PFSK-1 (cell line): Measurements from ENCODE around the gene FSTL4.

Experiments
- POLR2AphosphoS5 ChIP-seq: IDR thresholded peaks from 2 replicates; pipeline ENCODE4 v1.6.1; 2012; ENCODE audit warnings: low read depth, mild to moderate bottlenecking, control low read depth, low read length, moderate library complexity
- TF ChIP-seq, protein P1 (sequence below), 2 experiments: IDR thresholded peaks; 2 replicates each; pipeline versions ENCODE4 v1.6.1 to v1.8.0; 2011 to 2012; ENCODE audit warnings: low read depth in 2 of 2, low read length in 2 of 2, control low read depth in 1 of 2, inconsistent platforms in 1 of 2, mild to moderate bottlenecking in 1 of 2, moderate library complexity in 1 of 2; ENCODE audit not compliant: insufficient read depth in 1 of 2

DNA sequence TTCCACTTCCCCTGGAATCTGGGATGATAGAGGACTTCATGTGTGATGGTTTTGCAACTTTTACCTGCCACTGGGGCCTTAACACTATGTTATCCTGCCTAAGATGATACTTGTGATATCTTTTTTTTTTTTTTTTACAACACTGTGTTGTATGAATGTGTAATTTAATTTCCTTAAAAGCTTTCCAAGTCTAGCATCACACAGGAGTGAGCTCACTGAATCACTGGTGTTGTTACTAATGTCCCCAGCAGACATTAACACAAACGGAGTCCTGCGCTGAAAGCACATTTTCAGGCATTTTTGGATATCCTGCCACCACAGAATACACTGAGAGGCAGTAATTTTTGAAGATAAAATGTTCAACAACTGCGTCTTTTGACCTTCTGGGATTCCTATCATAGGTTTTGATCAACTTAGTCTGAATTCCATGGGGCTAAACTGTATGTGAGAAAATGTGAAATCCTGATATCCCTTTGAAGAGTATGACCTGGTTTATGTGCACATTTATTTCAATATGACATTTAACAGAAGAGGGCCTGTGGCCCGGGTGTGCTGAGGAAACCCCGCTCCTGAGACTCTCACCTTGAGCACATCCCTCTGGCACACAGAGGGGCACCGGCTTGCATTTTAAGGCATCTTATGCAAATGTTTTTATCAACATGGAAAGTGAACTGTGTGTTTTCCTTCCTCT is 118.0 kb downstream of the FSTL4 start:
- TF ChIP-seq, protein P1, sequence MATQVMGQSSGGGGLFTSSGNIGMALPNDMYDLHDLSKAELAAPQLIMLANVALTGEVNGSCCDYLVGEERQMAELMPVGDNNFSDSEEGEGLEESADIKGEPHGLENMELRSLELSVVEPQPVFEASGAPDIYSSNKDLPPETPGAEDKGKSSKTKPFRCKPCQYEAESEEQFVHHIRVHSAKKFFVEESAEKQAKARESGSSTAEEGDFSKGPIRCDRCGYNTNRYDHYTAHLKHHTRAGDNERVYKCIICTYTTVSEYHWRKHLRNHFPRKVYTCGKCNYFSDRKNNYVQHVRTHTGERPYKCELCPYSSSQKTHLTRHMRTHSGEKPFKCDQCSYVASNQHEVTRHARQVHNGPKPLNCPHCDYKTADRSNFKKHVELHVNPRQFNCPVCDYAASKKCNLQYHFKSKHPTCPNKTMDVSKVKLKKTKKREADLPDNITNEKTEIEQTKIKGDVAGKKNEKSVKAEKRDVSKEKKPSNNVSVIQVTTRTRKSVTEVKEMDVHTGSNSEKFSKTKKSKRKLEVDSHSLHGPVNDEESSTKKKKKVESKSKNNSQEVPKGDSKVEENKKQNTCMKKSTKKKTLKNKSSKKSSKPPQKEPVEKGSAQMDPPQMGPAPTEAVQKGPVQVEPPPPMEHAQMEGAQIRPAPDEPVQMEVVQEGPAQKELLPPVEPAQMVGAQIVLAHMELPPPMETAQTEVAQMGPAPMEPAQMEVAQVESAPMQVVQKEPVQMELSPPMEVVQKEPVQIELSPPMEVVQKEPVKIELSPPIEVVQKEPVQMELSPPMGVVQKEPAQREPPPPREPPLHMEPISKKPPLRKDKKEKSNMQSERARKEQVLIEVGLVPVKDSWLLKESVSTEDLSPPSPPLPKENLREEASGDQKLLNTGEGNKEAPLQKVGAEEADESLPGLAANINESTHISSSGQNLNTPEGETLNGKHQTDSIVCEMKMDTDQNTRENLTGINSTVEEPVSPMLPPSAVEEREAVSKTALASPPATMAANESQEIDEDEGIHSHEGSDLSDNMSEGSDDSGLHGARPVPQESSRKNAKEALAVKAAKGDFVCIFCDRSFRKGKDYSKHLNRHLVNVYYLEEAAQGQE (IDR thresholded peaks at IDR 0.05; ENCODE audit: insufficient read depth in 1 of 2, low read depth in 2 of 2, low read length in 2 of 2), result no peak
- no peak for TF ChIP-seq POLR2AphosphoS5
